A204.1 (cell line): ENCODE data around the gene EYA2.

ENCODE experiments used
- FAIRE-seq: peaks from 2 replicates; lab custom pipeline; 2012; peaks lifted over from hg19 to GRCh38; lab: Jason Lieb, UNC

EYA2 gene

DNA sequence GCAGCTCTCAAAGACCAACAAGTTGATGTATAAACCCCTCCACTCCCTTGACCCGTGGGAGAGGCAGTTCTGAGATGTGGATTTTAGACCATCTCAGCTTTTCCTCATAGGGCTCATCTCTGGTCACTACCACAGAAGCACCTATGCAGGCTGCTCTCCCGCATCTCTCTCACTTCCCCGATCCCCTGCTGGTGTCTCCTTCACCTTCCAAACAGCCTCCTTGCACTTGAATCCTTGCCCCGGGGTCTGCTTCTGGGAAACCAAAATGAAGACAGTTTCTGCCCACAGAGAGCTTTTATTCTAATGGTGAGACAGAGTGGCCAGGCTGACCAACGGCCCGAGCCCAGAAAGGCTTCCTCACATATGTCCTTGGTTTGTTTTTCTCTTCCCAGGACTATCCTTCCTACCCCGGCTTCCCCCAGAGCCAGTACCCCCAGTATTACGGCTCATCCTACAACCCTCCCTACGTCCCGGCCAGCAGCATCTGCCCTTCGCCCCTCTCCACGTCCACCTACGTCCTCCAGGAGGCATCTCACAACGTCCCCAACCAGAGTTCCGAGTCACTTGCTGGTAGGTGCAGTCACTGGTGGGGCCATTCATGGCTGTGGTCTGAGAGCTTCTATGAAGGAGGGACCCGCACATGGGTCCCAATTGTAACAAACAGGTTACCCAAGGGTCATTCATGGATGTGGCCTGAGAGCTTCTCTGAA lies 179.3 kb downstream of the EYA2 start:
- FAIRE-seq: no peak

DNA sequence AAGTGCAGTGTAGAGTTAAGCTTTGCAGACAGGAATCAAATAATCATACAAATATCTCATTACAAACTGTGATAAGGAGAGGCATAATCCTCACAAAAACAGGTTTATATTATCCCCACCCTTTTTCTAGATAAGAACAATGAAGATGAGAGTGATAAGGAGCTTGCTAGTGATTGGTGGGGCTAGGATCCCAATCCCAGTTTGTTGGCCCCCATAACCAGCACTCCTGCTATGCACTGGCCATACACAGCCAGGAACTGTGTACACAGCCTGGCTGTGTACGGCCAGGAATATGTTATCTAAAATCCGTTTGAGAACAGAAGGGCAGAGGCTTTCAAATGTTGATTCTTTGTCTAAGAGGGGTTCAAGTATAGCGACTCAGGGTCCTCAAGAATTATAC lies 180.6 kb downstream of the EYA2 start:
- FAIRE-seq: no peak

DNA sequence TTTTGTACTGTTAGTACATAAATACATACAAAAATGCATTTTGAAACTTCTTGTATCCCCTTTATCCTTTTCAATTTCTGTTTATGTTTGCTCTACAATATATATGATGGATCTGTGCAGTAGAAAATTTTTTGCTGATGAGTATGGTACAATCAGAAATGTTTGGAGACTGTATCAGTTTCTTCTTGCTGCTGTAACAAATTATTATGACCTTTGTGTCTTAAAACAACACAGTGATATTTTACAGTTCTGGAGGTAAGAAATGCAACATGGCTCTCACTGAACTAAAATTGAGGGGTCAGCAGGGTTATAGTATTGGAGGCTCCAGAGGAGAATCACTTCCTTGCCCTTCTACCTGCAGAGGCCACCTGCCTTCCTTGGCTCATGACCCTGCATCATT lies 184.4 kb downstream of the EYA2 start:
- no peak for FAIRE-seq

DNA sequence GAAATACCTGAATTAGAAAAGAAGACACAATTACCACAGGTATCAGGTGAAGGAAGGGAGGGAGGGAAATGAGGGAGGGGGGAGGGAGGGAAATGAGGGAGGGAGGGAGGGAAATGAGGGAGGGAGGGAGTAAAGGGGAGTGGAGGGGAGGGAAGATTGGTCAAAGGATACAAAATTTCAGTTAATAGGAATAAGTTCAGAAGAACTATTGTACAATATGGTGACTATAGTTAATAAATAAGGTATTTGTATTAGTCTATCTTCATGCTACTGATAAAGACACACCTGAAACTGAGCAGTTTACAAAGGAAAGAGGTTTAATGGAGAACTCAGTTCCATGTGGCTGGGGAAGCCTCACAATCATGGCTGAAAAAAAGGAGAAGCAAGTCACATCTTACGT lies 185.7 kb downstream of the EYA2 start:
- no peak for FAIRE-seq

DNA sequence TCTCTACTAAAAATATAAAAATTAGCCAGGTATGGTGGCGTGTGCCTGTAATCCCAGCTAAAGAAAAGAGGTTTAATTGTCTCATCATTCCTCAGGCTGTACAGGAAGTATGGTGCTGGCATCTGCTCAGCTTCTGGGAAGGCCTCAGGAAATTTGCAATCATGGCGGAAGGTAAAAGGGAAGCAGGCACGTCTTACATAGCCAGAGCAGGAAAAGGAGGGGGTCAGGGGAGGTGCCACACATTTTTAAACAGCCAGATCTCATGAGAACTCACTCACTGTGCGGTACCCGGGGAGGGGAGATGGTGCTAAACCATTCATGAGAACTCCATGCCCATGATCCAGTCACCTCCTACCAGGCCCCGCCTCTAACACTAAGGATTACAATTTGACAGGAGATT lies 191.7 kb downstream of the EYA2 start:
- FAIRE-seq: no peak

DNA sequence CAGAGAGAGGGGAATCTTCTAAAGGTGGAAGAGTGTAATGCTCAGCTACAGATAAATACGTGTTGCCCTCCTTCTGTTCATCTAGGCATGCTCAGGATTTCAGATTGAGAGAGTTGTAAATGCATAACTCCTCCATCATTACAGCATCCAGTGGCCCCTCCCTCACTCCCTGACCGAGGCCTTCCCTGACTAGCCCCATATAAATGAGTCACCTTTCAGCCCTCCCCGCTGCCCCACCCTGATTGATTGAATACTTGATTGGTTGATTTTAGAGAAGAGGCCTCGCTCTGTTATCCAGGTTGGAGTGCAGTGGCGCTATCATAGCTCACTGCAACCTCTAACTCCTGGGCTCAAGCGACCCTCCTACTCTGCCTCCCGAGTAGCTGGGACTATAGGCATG lies 193.7 kb downstream of the EYA2 start:
- no peak for FAIRE-seq

DNA sequence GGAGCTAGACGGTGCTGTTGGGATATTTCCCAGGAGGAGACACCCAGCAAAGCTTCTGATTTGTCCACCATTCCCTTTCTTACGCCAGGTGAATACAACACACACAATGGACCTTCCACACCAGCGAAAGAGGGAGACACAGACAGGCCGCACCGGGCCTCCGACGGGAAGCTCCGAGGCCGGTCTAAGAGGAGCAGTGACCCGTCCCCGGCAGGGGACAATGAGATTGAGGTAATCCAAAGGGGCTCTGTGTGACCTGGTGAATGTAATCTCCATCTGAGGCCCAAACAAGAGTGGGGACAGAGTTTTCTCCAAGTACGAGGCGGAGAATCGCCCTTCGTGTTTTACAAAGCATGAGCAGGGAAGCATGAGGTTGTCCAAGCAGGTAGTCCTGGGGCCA lies 194.5 kb downstream of the EYA2 start:
- FAIRE-seq: no peak

DNA sequence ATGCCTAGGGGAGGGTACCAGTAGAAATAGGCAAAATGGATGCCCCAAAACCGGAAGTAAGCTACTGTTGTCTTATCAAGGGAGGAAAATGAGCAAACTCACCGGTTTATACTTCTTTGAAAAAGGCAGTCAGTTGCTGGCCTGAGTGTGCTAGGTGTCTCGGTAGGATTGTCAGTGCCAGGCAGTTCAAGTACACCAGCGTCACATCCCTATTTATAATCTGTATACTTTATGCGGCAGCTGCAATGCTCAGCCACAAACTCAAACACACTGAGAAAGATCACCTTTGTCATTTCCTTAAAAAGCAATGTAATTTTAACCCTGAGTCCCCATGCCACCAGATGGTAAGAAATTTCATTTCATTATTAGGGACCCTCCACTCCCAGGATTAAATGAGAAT lies 196.2 kb downstream of the EYA2 start:
- no peak for FAIRE-seq

DNA sequence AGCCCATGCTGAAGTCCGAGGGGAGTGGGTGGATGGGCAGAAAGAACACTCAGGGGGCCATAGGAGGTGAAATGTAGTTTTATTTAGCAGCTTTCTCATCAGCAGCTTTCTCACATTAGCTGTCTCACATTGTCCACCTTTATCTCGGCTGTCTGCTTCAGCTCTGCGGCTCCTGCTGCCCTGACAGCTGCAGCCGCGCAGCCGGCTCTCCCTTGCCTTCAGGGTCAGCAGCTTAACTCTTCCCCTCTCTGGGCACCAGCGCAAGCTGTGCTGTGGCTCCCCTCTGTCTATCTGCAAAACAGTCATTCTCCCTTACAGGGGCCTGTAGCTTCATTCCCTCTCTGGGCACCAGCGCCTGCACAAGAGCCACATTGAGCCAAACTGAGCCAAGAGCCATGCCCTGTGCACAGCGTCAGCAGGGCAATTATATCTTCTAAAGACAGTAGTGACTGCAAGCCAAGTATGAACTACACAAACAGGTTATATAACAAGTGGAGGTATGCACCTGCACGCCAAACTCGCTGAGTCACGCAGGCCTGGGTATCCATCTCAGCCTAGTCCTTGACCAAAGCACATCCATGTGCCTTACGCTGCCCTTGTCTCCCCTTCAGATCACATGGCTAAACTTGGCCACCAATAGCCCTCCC lies 198.8 kb downstream of the EYA2 start:
- no peak for FAIRE-seq

DNA sequence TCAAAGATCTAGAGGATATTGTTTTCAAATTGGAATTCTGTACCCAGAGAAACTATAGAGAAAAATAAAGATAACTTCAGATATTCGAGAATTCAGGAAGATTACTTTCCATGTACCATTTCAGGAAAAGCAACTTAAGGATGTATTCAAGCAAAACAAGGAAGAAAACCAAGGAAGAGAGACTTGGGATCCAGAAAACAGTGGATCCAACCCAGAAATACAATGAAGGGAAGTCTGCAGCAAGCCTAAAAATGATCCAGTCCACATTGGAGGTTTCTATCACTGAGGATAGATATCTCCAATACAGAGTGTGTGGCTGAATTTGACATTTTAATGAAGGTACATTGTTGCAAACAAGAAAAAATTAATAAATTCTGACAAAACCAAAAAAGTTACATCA lies 201.0 kb downstream of the EYA2 start:
- FAIRE-seq: no peak

DNA sequence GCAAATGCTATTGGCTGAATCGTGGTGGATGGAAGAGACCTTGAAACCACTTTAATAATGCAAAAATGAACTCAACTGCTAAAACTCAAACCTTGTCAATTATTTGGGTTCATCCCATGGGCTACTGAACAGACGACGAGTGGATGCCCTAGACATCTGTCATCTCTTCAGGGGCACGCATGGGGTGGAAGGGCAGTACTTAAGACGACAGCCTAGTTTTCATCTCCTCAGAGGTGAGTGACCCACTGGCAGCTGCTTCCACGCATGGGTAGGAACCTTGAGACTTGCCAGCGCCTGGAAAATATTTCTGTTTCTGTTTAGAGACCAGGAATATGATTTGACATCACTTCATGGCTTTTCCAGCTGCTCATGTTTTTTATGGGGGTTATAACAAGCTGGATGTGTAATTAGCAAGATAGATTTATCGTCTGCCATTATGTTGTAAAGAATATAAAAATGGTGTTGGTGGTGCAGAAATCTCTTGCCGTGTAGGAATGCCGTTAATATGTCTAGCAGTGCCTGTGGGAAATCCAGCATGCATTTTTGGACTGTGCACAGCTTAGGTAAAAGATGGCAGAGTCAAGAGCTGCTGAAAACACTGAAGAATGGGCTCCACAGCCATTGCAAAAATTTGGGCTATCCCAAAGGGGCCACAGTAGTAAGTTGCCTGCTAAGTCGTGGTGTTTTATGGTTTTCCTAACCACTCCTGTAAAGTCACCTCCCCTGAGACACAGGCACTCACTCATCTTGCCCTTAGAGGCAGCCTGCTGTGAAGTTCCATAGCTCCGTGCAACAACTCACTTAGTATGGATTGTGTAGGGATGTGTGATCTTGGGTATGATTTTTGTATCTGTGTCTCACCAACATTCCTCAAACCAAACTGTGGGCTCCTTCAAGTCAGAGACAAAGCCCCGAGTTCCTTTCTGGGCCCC lies 203.3 kb downstream of the EYA2 start:
- no peak for FAIRE-seq

DNA sequence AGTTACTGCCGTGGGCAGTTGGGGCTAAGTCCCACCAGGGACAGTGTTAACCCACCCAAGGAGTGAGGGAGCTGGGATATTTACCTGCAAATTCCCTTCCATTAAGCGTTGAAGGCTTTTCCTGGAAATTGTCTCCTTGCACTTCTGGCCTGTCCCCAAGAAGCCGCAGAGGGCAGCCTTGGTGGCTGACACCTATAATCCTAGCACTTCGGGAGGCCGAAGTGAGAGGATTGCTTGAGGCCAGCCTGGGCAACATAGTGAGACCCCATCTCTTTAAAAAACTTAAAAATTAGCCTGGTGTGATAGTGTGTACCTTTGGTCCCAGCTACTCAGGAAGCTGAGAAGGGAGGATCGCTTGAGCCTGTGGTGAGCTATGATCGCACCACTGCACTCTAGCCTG lies 204.4 kb downstream of the EYA2 start:
- no peak for FAIRE-seq

DNA sequence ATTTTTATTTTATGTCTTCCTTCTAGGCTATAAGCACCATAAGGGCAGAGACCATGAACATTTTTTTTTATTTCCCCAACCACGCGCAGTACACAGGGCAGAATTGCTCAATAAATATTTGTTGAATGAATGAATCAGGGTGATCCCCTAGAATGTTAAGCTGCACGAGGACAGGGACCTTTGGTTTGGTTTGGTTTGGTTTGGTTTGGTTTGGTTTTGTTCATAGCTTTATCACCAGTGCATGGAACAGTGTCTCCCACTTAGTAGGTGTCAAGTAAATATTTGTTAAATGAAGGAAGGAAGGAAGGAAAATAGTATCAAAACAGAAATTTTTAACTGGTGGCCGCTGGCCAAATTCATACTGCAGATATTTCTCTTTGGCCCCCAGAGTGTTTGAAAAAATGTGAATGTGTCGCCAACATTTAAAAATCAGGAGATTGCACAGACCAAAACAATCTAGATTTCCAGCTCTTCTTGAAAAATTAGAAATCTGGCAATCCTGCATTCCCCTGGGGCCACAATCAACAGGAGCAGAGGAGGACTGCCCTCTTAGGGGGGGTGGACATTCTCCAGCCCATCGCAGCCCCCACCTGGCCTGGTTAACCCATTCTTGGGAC lies 205.3 kb downstream of the EYA2 start:
- FAIRE-seq: no peak

DNA sequence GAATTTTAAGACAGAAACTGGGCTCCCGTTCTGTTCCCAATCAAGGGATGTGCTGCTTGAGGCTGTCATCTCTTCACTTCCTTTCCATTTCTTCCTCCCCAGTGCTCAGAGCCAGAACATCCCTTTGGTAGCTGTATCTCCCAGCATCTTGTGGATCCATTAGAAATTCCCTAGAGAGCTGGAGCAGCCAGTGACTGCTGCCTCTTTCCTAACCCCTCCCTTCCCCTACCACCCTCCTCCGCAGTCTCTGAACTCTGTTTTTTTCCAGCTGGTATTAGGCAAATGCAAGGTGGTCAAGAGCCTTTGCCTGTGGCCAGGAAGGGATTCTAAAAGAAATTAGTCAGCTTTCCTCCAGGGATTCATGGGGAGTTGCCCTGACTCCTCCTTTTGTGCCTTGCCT lies 208.0 kb downstream of the EYA2 start:
- FAIRE-seq: no peak

DNA sequence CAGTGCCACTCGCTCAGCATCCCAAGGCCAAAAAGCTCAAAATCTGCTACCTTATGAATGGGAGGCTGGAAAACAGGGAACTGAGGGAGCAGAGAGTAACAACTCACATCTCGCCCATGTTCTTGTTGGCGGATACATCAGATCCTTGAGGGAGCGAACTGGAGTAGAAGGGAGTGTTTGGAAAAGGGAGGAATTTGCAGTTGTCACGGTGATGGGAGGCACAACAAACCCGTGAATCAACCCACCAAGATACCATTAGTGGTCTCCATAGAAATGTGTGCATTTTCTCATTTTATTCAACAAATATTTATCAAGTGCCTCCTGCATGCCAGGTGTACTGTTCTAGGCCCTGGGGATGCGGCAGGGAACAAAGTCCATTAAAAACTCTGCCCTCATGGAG lies 212.1 kb downstream of the EYA2 start:
- FAIRE-seq: no peak

DNA sequence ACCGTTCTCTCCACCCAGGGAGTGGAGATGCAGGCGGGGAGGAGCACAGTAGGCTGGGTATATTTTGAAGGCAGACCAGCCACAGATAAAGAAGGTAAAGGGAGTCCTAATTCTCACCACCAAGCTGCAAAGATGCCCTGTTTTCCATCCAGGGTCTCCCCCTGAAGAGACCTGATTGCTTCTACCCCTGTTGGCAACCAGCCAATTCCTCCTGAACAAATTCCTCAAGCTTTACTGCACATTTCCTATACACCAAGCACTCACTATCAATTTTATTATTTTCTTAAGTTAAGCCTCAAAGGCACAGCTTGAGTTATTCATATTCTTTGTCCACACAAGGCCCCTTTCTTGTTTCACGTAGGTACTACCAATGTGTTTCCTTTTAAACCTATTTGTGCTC lies 214.4 kb downstream of the EYA2 start:
- FAIRE-seq: no peak

DNA sequence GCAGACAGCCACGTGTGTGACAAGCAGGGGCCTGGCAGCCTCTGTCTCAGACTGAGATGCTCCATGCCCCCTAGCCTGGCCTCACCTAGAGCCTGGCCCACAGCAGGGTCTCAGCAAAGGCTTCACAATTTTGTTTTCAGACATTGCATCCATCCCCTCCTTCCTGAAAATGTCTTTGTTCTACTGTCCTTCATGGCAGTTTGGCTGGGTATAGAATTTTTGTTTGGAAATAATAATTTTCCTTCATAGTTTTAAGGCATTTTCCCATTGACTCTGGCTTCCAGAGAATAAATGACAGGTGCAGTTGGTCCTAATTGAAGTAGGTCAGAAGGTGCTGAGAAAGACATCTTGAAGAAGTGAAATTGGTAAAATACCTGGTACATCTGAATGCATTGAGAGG lies 216.2 kb downstream of the EYA2 start:
- no peak for FAIRE-seq

DNA sequence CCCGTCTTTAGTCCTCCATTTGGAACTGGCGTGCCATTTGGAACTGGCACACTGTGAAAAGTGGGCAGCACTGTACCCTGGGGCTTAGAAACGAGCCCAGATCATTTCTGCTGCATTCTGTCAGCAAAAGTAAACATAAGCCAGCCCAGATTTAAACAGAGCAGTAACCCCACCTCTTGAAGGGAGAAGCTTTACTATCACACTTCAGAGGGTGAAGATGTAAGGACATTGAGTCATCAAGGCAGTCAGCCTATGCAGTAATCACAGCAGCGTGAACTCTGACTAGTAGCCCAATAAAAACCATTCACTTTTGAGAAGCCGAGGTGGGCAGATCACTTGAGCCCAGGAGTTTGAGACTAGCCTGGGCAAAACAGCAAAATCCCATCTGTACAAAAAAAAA lies 216.9 kb downstream of the EYA2 start:
- FAIRE-seq: no peak

DNA sequence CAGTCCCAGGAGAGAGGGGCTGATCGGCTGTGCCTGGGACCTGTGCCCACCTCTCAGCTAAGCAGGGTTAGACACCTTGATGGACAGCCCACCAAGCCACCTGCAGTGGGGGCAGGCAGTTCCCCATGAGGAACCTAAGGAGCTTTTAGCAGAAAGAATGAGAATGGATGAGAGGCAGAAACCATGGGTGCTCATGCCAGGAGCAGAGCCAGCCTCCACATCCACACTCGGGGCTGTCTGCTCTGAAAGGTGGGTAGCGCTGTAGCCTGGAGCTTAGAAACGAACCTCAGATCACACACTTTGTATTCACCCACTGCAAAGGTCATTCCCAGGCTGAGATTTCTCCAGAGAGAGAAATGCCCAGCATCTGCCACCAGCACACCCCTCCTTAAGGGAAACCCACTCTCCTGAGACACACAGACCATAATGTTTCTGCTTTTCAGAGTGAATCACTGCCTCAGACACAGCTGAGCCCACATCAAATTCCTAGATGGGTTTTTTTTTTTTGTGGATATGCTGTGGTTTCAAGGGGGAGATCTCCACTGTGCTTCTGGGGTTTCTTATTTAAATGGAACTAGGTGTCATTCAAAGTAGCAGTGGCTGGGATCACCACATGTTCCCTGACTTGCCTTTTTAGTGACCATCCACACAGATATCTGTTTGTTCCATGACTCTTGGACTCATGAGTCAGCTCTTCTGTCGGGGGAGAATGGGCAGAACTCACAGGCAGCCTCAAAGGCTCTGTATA lies 218.9 kb downstream of the EYA2 start:
- no peak for FAIRE-seq

DNA sequence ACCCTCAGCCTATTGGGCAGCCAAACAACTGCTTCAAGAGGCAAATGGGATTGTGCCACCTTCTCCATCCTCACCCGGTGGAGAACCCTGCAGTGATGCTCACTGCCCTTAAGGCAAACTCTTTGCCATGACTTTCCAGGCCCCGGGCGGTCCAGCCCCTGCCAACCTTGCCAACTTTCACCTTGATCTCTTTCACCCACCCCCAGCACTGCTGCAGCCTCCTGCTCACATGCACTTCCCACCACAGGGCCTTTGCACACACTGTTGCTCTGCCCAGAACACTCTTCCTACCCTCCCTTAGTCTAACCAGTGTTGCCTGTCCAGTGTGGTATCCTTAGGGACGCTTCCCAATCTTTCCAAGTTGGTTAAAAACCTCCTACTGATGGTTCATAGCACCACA lies 221.1 kb downstream of the EYA2 start:
- FAIRE-seq: no peak

DNA sequence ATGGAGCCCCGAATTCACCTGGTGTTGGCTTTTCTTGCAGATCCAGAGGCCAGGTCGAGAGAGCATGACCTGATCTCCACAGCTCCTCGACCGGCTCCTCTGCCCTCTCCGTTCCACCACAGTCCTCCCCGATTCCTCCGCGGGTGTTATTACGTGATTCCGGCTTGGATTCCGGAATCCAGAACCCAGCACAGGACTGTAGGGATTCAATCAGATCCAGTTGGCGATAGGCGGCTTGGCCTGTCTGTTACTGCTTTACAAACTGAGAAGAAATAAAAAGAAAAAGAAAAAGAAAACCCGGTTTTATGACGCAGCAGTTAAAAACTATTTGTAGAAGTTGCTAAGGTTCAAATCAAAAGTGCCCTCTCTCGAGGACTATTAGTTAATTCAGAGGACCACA lies 222.7 kb downstream of the EYA2 start:
- FAIRE-seq: no peak

DNA sequence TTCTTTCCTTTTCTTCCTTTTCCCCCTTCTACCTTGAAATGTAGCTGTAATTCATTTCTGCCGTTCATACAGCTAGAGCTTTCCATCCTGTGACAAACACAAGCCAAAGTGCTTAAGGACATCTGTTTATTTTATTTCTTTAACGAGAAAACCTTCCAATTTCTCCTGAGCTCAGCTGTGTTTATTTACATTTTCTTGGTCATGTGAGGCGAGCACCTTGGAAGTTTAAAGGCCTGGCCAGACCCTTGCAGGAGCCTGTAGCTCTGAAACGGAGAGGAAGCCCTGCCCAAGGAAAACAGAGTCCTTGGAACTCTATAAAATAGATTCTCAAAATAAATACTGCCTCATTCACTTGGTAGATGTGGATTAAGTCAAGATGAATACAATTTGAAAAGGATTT lies 223.1 kb downstream of the EYA2 start:
- no peak for FAIRE-seq
